CD4-positive, alpha-beta T cell (primary cell): Measurements from ENCODE around the gene SLC37A1. TPM values are rescaled to one million over a fixed set of nuclear protein-coding genes. Genes with fewer than 3 reads are reported as not detected.

Experiments used
- ATAC-seq: fragments of 200-7000 bp; cut with Tn5 transposase; one replicate; pipeline ENCODE4 v1.10.0; 2022; ENCODE audit warnings: mild to moderate bottlenecking; ENCODE audit not compliant: poor library complexity
- CTCF ChIA-PET: fragments of 350-600 bp; sonication (Branson Sonifier 250); formaldehyde crosslinking; loops from one replicate; lab custom pipeline; 2021; ENCODE audit warnings: antibody characterized with exemption, inconsistent platforms; lab: Charles Lee
- POLR2A ChIA-PET: fragments of 350-600 bp; sonication (Branson Sonifier 250); formaldehyde crosslinking; loops from one replicate; lab custom pipeline; 2021; ENCODE audit warnings: antibody characterized with exemption, inconsistent platforms; lab: Charles Lee
- DNase-seq, 14 experiments: peaks; one replicate each; pipeline ENCODE4 v3.0.0-alpha.2; 2013 to 2020; ENCODE audit warnings: mixed read lengths in 2 of 14
- H3K27ac ChIP-seq, 2 donors: one replicate each; pipeline versions ENCODE4 v1.5.1 to v1.7.0; 2013; ENCODE audit warnings: low read length in 2 of 2, low read depth in 1 of 2, mild to moderate bottlenecking in 1 of 2
- H3K27me3 ChIP-seq, 2 experiments: 1 replicate in 1 of 2; 2 replicates in 1 of 2; pipeline versions ENCODE4 v1.6.1 to v1.7.0; 2013; ENCODE audit warnings: low read length in 2 of 2, control low read depth in 1 of 2, mild to moderate bottlenecking in 1 of 2, moderate library complexity in 1 of 2; ENCODE audit not compliant: insufficient read depth in 2 of 2, control insufficient read depth in 1 of 2
- H3K36me3 ChIP-seq: one replicate; pipeline ENCODE4 v1.6.1; 2013; ENCODE audit warnings: low read length, control low read depth; ENCODE audit not compliant: insufficient read depth
- H3K4me1 ChIP-seq: one replicate; pipeline ENCODE4 v1.6.1; 2013; ENCODE audit warnings: low read length, control low read depth; ENCODE audit not compliant: insufficient read depth
- H3K4me3 ChIP-seq: one replicate; pipeline ENCODE4 v1.5.1; 2013; ENCODE audit warnings: mild to moderate bottlenecking, low read length, moderate library complexity
- H3K9me3 ChIP-seq, 2 experiments: 1 replicate in 1 of 2; 2 replicates in 1 of 2; pipeline versions ENCODE4 v1.6.1 to v1.7.0; 2013; ENCODE audit warnings: low read length in 2 of 2, mild to moderate bottlenecking in 2 of 2, control low read depth in 1 of 2, moderate library complexity in 1 of 2; ENCODE audit not compliant: control insufficient read depth in 1 of 2, insufficient read depth in 1 of 2
- H3K27ac Mint-ChIP-seq: one replicate; pipeline ENCODE4 v1.8.0; 2020; ENCODE audit warnings: mixed read lengths
- H3K27me3 Mint-ChIP-seq: one replicate; pipeline ENCODE4 v1.8.0; 2021; ENCODE audit warnings: mixed read lengths
- H3K36me3 Mint-ChIP-seq: one replicate; pipeline ENCODE4 v1.8.0; 2021; ENCODE audit warnings: low read depth, mixed read lengths
- H3K4me1 Mint-ChIP-seq: one replicate; pipeline ENCODE4 v1.8.0; 2021; ENCODE audit warnings: low read depth, mixed read lengths
- H3K4me3 Mint-ChIP-seq: one replicate; pipeline ENCODE4 v1.8.0; 2020; ENCODE audit warnings: mild to moderate bottlenecking, mixed read lengths
- H3K9me3 Mint-ChIP-seq: one replicate; pipeline ENCODE4 v1.8.0; 2020; ENCODE audit warnings: mixed read lengths
- CTCF ChIP-seq: fragments of 200-600 bp; IDR thresholded peaks from one replicate; pipeline ENCODE4 v1.8.0; 2022; ENCODE audit warnings: antibody characterized with exemption, mild to moderate bottlenecking
- intact Hi-C, 2 experiments: fragments of 100-400 bp; cut with DNase I in 1 of 2; cut with micrococcal nuclease in 1 of 2; formaldehyde crosslinking; loops; one replicate each; pipeline versions ENCODE4 v1.15.1 to v1.9.0; 2023 to 2025; cut with DNase I, micrococcal nuclease
- total RNA-seq, 174 experiments: library from RNA in 2 of 174; stranded (reverse) in 2 of 174; gene quantifications; one replicate each; pipeline ENCODE4 v1.2.3 and lab custom pipeline; 2021 to 2026

SLC37A1 gene
- total RNA-seq, 2 experiments from 2014 or later: 16.4 to 16.7 TPM

- TF ChIP-seq CTCF: no peak
- peaks cover 69% of the 10 kb centered on the region for H3K4me1 Mint-ChIP-seq
- H3K36me3 Mint-ChIP-seq: no peaks in the 10 kb centered on the region
- no peaks in the 10 kb centered on the region for H3K27me3 Mint-ChIP-seq
- ChIA-PET POLR2A (interaction anchor here (0.7 to 1.5 kb wide), 2 partner anchors 49 to 81 kb away, joined by 3 read pairs; partner anchors contain the start of gene SLC37A1), CTCF (no interaction called here)
- Histone ChIP-seq H3K27ac (no peak overlapping the region), H3K27me3 (no peaks in the 10 kb centered on the region), H3K4me1 (peaks cover 50% of the 10 kb centered on the region), H3K4me3 (no peak overlapping the region), H3K9me3 (no peaks in the 10 kb centered on the region), H3K36me3 (no peaks in the 10 kb centered on the region)
- ATAC-seq: no peak
- peak in 4 of 14 experiments; percentile 21 to 65 (median 42) for DNase-seq
- peak overlapping the region; percentile 80 for H3K27ac Mint-ChIP-seq
- intact Hi-C loops: loop anchor here in 1 of 2 experiments (1.0 kb wide), 1 partner anchor 24 kb away; no protein-coding TSS in a partner anchor
- H3K9me3 Mint-ChIP-seq: no peaks in the 10 kb centered on the region
- no peak overlapping the region for H3K4me3 Mint-ChIP-seq
Observed at GRCh38 chr21:42465008-42465802, 48.4 kb upstream of the SLC37A1 start.

- POLR2A ChIA-PET: interaction anchor here (0.7 to 1.5 kb wide), 2 partner anchors 48 to 82 kb away, joined by 3 read pairs; partner anchors contain the start of gene SLC37A1
- Mint-ChIP-seq H3K4me1 (peaks cover 64% of the 10 kb centered on the region), H3K27ac (peak overlapping the region; percentile 80), H3K27me3 (no peaks in the 10 kb centered on the region), H3K36me3 (no peaks in the 10 kb centered on the region), H3K4me3 (no peak overlapping the region), H3K9me3 (no peaks in the 10 kb centered on the region)
- H3K36me3 ChIP-seq: no peaks in the 10 kb centered on the region
- H3K9me3 ChIP-seq: no peaks in the 10 kb centered on the region
- no peak overlapping the region for H3K4me3 ChIP-seq
- peaks cover 44% of the 10 kb centered on the region for H3K4me1 ChIP-seq
- intact Hi-C loops: loop anchor here in 1 of 2 experiments (1.0 kb wide), 1 partner anchor 24 kb away; no protein-coding TSS in a partner anchor
- no peak for TF ChIP-seq CTCF
- no peak for ATAC-seq
- CTCF ChIA-PET: no interaction called here
- DNase-seq: no peak
- H3K27ac ChIP-seq: no peak overlapping the region
- H3K27me3 ChIP-seq: no peaks in the 10 kb centered on the region
Observed at GRCh38 chr21:42465803-42466127, 47.9 kb upstream of the SLC37A1 start.

- ATAC-seq: no peak
- no peak for TF ChIP-seq CTCF
- Histone ChIP-seq H3K27me3 (no peaks in the 10 kb centered on the region), H3K4me1 (peaks cover 35% of the 10 kb centered on the region), H3K27ac (no peak overlapping the region), H3K9me3 (no peaks in the 10 kb centered on the region), H3K4me3 (no peak overlapping the region), H3K36me3 (no peaks in the 10 kb centered on the region)
- Mint-ChIP-seq H3K9me3 (no peaks in the 10 kb centered on the region), H3K4me3 (no peak overlapping the region), H3K4me1 (peaks cover 54% of the 10 kb centered on the region), H3K27me3 (no peaks in the 10 kb centered on the region), H3K36me3 (no peaks in the 10 kb centered on the region), H3K27ac (no peak overlapping the region)
- POLR2A ChIA-PET: interaction anchor here (1.0 kb wide), 1 partner anchor 47 kb away, joined by 3 read pairs; the partner anchor contains the start of gene SLC37A1
- CTCF ChIA-PET: interaction anchor here (0.9 to 1.5 kb wide), 2 partner anchors 10 to 17 kb away, joined by 3 read pairs; no protein-coding TSS in a partner anchor
- peak in 1 of 14 experiments; percentile 6 for DNase-seq
- intact Hi-C loops: no loop called here
Observed at GRCh38 chr21:42466700-42467099, 47.0 kb upstream of the SLC37A1 start.
